NB4 (cell line): ENCODE results near the gene PRPF8.

ENCODE experiments used
- MYC ChIP-seq: IDR thresholded peaks from 2 replicates; pipeline ENCODE4 v1.6.1; 2011; ENCODE audit warnings: low read depth, low read length
- POLR2A ChIP-seq: IDR thresholded peaks from 2 replicates; pipeline ENCODE4 v1.6.1; 2011; ENCODE audit warnings: mild to moderate bottlenecking; ENCODE audit not compliant: insufficient read length; ENCODE audit errors: extremely low read depth
- TF ChIP-seq, protein P1 (sequence below): IDR thresholded peaks from 2 replicates; pipeline ENCODE4 v1.6.1; 2011; ENCODE audit warnings: low read depth, low read length
- TF ChIP-seq, protein P2 (sequence below): IDR thresholded peaks from one replicate; pipeline ENCODE4 v1.5.1; 2012; ENCODE audit warnings: low read depth, low read length

- no peak for TF ChIP-seq POLR2A
- no peak for TF ChIP-seq MYC
- TF ChIP-seq, protein P1, sequence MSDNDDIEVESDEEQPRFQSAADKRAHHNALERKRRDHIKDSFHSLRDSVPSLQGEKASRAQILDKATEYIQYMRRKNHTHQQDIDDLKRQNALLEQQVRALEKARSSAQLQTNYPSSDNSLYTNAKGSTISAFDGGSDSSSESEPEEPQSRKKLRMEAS, result no peak
- TF ChIP-seq, protein P2, sequence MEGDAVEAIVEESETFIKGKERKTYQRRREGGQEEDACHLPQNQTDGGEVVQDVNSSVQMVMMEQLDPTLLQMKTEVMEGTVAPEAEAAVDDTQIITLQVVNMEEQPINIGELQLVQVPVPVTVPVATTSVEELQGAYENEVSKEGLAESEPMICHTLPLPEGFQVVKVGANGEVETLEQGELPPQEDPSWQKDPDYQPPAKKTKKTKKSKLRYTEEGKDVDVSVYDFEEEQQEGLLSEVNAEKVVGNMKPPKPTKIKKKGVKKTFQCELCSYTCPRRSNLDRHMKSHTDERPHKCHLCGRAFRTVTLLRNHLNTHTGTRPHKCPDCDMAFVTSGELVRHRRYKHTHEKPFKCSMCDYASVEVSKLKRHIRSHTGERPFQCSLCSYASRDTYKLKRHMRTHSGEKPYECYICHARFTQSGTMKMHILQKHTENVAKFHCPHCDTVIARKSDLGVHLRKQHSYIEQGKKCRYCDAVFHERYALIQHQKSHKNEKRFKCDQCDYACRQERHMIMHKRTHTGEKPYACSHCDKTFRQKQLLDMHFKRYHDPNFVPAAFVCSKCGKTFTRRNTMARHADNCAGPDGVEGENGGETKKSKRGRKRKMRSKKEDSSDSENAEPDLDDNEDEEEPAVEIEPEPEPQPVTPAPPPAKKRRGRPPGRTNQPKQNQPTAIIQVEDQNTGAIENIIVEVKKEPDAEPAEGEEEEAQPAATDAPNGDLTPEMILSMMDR, result no peak
Observed at GRCh38 chr17:1644493-1645206, 40.0 kb downstream of the PRPF8 start.
